Measurements from ENCODE around the gene USP36.
A peak's percentile ranks its signal among the peaks of the same experiment; 100 is the strongest.
"Not testable (repeated sequence)": the region's sequence is repeated elsewhere in the genome, so short reads cannot be mapped to it uniquely, and the experiment has no call there.

Gene USP36

GRCh38 chr17:78781104-78781892 is 59.3 kb downstream of the USP36 start:
- intact Hi-C loops (cut with DNase I): loop anchor here (10.0 kb wide), 1 partner anchor 56 kb away; no protein-coding TSS in a partner anchor
- DNase-seq: peak in 9 of 10 donors; percentile 32 to 93 (median 65)

DNA sequence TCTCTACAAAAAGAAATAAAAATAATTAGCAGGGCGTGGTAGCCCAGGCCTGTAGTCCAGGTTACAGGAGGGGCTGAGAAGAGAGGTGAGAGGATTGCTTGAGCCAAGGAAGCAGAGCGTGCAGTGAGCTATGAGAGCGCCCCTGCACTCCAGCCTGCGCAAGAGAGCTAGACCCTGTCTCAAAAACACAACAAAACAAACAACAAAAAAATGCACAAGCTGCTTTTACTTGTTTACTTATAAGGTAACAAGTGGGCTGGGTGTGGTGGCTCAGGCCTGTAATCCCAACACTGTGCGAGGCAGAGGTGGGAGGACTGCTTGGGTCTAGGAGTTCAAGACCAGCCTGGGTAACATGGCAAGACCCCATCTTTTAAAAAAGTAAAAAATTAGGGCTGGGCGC is 60.3 kb downstream of the USP36 start:
- DNase-seq: peak in 2 of 10 donors; percentile 39 to 44
- intact Hi-C loops (cut with DNase I): loop anchor here (10.0 kb wide), 1 partner anchor 56 kb away; no protein-coding TSS in a partner anchor

- DNase-seq: peak in 1 of 10 donors; percentile 56
- intact Hi-C loops (cut with DNase I): loop anchor here (10.0 kb wide), 1 partner anchor 55 kb away; no protein-coding TSS in a partner anchor
Observed at GRCh38 chr17:78779850-78780249, 60.8 kb downstream of the USP36 start.

GRCh38 chr17:78779286-78779651 is 61.3 kb downstream of the USP36 start:
- intact Hi-C loops (cut with DNase I); DNase-seq: not testable (repeated sequence)

DNA sequence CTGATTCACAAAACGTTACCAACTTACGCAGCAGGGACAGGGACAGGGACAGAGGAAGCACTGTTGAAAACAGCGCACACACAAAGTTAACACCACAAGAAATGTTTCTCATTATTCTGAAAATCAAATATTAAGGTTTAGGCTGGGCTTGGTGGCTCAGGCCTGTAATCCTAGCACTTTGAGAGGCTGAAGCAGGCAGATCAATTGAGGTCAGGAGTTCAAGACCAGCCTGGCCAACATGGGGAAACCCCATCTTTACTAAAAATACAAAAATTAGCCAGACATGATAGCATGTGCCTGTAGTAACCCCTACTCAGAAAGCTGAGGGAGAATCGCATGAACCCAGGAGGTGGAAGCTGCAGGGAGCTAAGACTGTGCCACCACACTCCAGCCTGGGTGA is 62.7 kb downstream of the USP36 start:
- DNase-seq: peak in 1 of 10 donors; percentile 14
- intact Hi-C loops (cut with DNase I): no loop called here

GRCh38 chr17:78774956-78775571 is 65.5 kb downstream of the USP36 start:
- peak in 2 of 10 donors; percentile 45 to 62 for DNase-seq
- intact Hi-C loops (cut with DNase I): no loop called here

DNA sequence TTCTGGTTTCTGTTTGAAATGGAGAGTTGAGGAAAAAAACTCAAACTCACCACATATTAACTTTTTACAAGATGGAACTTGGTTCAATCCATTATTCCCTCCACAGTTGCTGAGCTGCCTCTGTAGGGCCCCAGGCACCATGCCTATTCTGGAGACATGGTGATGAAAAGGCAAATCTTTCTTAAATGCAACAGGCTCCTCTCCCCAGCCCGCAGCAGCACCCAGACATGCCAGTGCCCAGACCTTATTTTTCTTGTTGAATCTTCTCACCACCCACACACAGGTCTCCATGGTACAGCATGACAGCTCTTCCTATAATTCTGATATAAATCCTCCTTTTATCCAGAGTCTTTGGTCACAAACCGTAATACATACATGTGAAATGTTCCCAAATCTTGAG is 66.2 kb downstream of the USP36 start:
- peak in 2 of 10 donors; percentile 19 to 47 for DNase-seq
- intact Hi-C loops (cut with DNase I): no loop called here

- intact Hi-C loops (cut with DNase I): no loop called here
- peak in 1 of 10 donors; percentile 8 for DNase-seq
Observed at GRCh38 chr17:78771758-78772382, 68.7 kb downstream of the USP36 start.

DNA sequence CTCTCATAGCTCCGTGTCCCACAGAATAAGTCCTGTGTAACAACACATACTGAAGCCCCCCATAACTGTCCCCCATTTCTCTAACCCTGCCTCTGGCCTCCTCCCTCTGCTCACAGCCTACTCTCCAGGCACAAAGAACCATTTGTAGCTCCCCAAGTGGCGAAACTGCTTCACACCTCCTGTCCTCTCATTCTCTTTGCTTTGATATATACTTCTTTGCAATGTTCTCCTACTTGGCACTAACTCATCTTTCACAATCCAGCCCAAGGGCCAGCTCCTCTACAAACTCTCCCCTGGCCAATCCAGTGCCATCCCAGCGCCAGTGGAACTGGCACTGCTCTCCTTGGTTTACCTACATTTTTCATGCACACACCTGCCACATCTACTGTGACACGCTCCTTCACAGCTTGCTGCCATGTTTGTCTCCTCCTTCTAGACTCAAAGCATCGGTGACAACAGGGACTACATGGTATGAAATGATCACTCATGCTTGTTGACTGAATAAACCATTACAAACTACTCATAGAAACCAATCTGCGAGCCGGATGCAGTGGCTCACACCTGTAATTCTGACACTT is 71.3 kb downstream of the USP36 start:
- DNase-seq: no peak
- intact Hi-C loops (cut with DNase I): no loop called here

GRCh38 chr17:78767806-78768205 is 72.8 kb downstream of the USP36 start:
- intact Hi-C loops (cut with DNase I): no loop called here
- no peak for DNase-seq

GRCh38 chr17:78766743-78767294 is 73.8 kb downstream of the USP36 start:
- peak in 1 of 10 donors; percentile 49 for DNase-seq
- intact Hi-C loops (cut with DNase I): no loop called here

GRCh38 chr17:78766225-78766624 is 74.4 kb downstream of the USP36 start:
- DNase-seq: no peak
- intact Hi-C loops (cut with DNase I): no loop called here

- DNase-seq: no peak
- intact Hi-C loops (cut with DNase I): no loop called here
Observed at GRCh38 chr17:78765821-78766220, 74.8 kb downstream of the USP36 start.

DNA sequence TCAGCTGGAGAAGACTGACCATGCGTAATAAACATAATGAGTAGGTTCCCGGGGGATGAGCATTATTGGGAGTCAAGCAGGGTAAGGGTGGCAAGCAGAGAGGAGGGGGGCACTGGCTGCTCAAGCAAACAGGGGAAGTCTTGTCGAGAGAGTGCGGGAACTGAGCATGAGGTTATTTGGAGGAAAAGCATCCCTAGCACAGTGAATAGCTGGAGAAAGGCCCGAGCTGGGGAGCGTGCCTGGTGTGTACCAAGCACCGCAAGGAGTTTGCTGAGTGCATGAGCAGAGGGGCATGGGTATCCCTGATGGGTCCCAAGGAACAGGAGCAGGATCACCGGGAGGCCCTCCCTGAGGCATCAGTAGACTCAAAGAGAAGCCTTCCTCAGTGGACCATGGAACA is 75.7 kb downstream of the USP36 start:
- peak in 5 of 10 donors; percentile 27 to 88 (median 59) for DNase-seq
- intact Hi-C loops (cut with DNase I): no loop called here

DNA sequence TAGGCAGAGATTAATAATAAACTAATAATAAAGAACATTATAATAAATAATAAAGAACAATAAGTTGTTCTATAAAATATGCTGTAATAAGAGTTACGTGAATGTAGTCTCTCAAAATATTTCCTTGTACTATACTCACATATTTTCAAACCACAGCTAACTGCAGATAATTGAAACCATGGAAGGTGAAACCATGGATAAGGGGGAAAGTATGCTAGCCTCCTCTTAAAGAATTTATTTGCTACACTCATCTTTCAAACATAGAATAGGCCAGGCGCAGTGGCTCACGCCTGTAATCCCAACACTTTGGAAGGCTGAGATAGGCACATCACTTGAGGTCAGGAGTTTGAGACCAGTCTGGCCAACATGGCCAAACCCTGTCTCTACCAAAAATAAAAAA is 77.1 kb downstream of the USP36 start:
- no peak for DNase-seq
- intact Hi-C loops (cut with DNase I): no loop called here

DNA sequence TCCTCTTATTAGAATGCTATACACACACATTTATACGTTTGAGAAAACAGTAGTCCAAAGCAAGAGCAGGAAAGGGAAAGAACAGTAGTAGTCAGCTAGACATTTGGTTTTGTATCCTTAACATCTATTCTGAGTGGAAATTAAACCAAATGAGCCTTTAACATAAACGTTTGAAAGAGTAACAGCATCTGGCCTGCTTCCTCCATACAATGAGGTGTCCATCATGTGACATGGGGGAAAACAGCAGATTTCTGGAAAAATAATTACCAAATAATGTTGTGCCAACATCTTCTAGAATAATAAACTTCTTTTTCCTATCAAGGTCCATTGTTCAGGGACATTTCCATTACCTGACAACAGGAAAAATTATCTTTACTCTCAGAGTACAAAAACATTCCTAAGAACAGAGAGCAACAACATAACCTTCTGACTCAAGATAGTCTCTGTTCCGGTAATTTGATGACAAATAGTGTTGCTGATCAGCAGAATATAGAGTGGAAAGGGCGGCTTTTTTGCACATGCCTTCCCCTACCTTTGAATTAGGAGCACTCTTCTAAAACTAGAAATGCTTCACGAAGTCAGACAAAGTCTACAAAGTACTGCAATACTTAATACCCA is 78.7 kb downstream of the USP36 start:
- intact Hi-C loops (cut with DNase I): no loop called here
- DNase-seq: no peak

DNA sequence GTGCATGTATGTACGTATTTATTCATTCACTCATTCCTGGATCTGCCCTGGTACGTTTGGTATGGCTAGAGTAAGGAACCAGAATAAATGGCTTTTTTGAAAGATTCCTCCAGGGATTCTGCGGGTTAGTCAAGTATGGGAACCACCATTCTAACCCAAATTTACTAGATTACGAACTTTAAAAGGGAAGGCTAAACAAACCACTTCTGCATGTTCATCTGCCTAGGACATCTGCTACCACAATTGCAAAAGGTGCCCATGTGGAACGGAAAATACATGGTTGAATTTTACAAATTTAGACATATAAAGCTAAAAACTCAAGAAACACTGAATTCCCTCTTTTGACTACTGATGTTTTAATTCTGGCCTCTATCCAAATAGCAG is 80.7 kb downstream of the USP36 start:
- DNase-seq: no peak
- intact Hi-C loops (cut with DNase I): no loop called here

- intact Hi-C loops (cut with DNase I): no loop called here
- DNase-seq: peak in 1 of 10 donors; percentile 23
Observed at GRCh38 chr17:78759203-78759968, 81.2 kb downstream of the USP36 start.
